ENCODE results near the gene JAML. TPM values are rescaled to one million over a fixed set of nuclear protein-coding genes. Genes with fewer than 3 reads are reported as not detected.
A peak's percentile ranks its signal among the peaks of the same experiment; 100 is the strongest.

Gene JAML
- total and polyA plus RNA-seq, 2 of the 13 experiments (the other 11 are each of a cell fraction or from before 2014, with no cell fraction given), result 2.0 to 3.3 TPM

DNA sequence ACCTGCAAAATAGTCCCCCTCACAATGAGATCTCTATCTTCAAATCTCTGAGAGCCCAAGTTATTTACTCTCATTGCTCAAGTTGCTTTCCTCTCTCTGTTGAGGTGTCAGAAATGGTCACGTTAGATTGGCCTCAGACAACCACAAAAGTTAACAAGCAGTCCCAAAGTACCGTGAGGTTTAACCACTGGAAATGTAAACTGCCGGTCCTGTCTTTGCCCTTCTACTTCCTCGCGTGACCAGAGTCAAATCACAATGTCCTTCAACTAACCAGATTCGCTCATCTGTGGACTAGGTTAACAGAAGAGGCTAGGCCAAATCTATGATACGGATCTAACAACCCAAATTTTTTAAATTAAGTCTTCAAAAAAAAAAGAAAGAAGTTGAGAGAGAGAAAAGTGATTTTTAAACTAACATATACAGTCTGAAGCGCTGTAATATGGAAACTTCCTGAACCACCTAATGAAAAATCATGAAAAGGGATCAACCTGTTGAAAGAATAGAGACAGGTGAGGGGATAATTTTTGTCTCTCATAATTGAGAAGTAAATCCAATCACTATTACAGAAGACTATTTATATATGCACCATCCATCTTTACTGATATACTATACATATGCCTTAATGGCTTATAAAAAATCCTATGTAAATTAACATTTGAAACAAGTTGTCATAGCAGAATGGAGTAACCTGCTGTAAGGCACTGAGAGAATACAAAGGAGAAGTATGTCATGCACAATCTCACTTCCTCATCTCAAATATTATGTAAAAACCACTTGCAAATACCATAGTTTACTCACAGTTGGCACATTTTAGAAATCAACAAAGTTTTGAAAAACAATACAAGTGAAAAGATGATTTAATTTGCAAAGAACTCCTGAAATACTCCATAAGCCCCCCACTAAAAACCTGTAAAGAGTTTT lies 3.3 kb upstream of the JAML start:
- H3K9ac ChIP-seq (ENCODE audit: insufficient read depth, low read depth, low read length), result no peak overlapping the region
- H2AFZ ChIP-seq (ENCODE audit: low read length), result no peak overlapping the region
- peaks cover 0 to 15% of the 10 kb centered on the region in 2 experiments; a peak in 3 of 5 replicates for H3K36me3 ChIP-seq (replicated peaks in 1 of 2; ENCODE audit: control insufficient read depth in 1 of 2, insufficient read depth in 2 of 2, low read length in 2 of 2)
- no peak for ATAC-seq
- WGBS (ENCODE audit: low lambda C conversion rate), result 95% methylated on average over 8 of the region's 8 CpGs
- no TSS peak for BruUV-seq (replicated peaks)
- TF ChIP-seq ZNF7 (CRISPR knock-in tag; IDR thresholded peaks at IDR 0.05) (0 out of 2 replicates have a peak, but pooled peaks have one; percentile 23), MAFF (IDR thresholded peaks at IDR 0.05; ENCODE audit: low read depth, low read length) (no peak)
- TF ChIP-seq, protein P1, sequence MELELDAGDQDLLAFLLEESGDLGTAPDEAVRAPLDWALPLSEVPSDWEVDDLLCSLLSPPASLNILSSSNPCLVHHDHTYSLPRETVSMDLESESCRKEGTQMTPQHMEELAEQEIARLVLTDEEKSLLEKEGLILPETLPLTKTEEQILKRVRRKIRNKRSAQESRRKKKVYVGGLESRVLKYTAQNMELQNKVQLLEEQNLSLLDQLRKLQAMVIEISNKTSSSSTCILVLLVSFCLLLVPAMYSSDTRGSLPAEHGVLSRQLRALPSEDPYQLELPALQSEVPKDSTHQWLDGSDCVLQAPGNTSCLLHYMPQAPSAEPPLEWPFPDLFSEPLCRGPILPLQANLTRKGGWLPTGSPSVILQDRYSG (CRISPR knock-in tag; IDR thresholded peaks at IDR 0.05), result no peak
- no peaks in the 10 kb centered on the region for H3K79me2 ChIP-seq (ENCODE audit: insufficient read depth, low read length)
- H3K4me2 ChIP-seq (ENCODE audit: low read depth, low read length), result no peak overlapping the region
- ChIA-PET CTCF (ENCODE audit: low intra/inter-chr PET ratio, low total read pairs) (no interaction called here), POLR2A (interaction anchor here (1.5 kb wide), 1 partner anchor 16 kb away, joined by 3 read pairs; no protein-coding TSS in a partner anchor)
- no peak overlapping the region for H3K27ac ChIP-seq (ENCODE audit: extremely low read length, insufficient read depth, low read length)
- DNase-seq (ENCODE audit: low spot score), result no peak
- FAIRE-seq, result no peak
- H4K20me1 ChIP-seq (ENCODE audit: insufficient read depth, low read length), result no peaks in the 10 kb centered on the region
- H3K4me1 ChIP-seq (ENCODE audit: insufficient read depth, low read length), result 0 out of 2 replicates have a peak, but pooled peaks cover 2% of the 10 kb centered on the region
- in situ Hi-C loops (cut with HindIII; ENCODE audit: extremely low pct_ligation_motif_present, low pct_unique_long_range_greater_than_20kb), result no loop called here
- H3K27me3 ChIP-seq (ENCODE audit: control insufficient read depth in 1 of 2, insufficient read depth in 2 of 2, low read length in 2 of 2), result no peaks in the 10 kb centered on the region
- H3K9me3 ChIP-seq (ENCODE audit: low read length), result no peaks in the 10 kb centered on the region
- intact Hi-C loops (cut with micrococcal nuclease; ENCODE audit: unreplicated experiment), result no loop called here
- H3K4me3 ChIP-seq (replicated peaks in 1 of 3; ENCODE audit: insufficient read depth in 1 of 3, low read depth in 2 of 3, low read length in 3 of 3), result no peak overlapping the region

DNA sequence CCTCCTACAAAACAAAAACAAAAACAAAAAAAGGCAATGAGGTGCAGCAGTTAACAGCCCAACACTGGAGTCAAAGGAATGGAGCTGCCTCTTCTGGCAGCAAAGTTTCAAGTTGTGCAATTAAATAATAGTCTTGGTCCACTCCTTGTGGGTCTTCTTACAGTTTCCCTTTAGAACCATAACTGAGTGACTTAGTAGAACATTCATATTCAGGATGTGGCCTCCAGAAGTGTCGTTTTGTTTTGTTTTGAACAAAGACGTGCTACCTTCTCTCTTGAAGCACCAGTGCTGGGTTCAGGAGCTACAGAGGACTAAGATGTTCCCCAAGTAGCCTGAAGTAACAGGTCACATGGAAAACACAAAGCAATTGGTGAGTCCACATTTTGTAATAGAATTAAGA lies 2.0 kb upstream of the JAML start:
- Histone ChIP-seq H3K4me2 (ENCODE audit: low read depth, low read length) (no peak overlapping the region), H3K79me2 (ENCODE audit: insufficient read depth, low read length) (no peaks in the 10 kb centered on the region), H3K27ac (ENCODE audit: extremely low read length, insufficient read depth, low read length) (no peak overlapping the region), H3K4me1 (ENCODE audit: insufficient read depth, low read length) (no peaks in the 10 kb centered on the region), H3K36me3 (replicated peaks in 1 of 2; ENCODE audit: control insufficient read depth in 1 of 2, insufficient read depth in 2 of 2, low read length in 2 of 2) (peaks cover 0 to 6% of the 10 kb centered on the region in 2 experiments; a peak in 3 of 5 replicates), H3K9ac (ENCODE audit: insufficient read depth, low read depth, low read length) (no peak overlapping the region), H3K27me3 (ENCODE audit: control insufficient read depth in 1 of 2, insufficient read depth in 2 of 2, low read length in 2 of 2) (no peaks in the 10 kb centered on the region), H4K20me1 (ENCODE audit: insufficient read depth, low read length) (no peaks in the 10 kb centered on the region), H2AFZ (ENCODE audit: low read length) (no peak overlapping the region), H3K4me3 (replicated peaks in 1 of 3; ENCODE audit: insufficient read depth in 1 of 3, low read depth in 2 of 3, low read length in 3 of 3) (no peak overlapping the region), H3K9me3 (ENCODE audit: low read length) (no peaks in the 10 kb centered on the region)
- ATAC-seq (no peak), FAIRE-seq (no peak), DNase-seq (ENCODE audit: low spot score) (no peak)
- BruUV-seq (replicated peaks), result no TSS peak
- CTCF ChIA-PET (ENCODE audit: low intra/inter-chr PET ratio, low total read pairs), result no interaction called here
- POLR2A ChIA-PET, result interaction anchor here (1.5 kb wide), 1 partner anchor 15 kb away, joined by 3 read pairs; no protein-coding TSS in a partner anchor
- in situ Hi-C loops (cut with HindIII; ENCODE audit: extremely low pct_ligation_motif_present, low pct_unique_long_range_greater_than_20kb) (no loop called here), intact Hi-C loops (cut with micrococcal nuclease; ENCODE audit: unreplicated experiment) (no loop called here)
- 84% methylated on average over 2 of the region's 2 CpGs for WGBS (ENCODE audit: low lambda C conversion rate)
- no peak for TF ChIP-seq ZNF280D (CRISPR knock-in tag; IDR thresholded peaks at IDR 0.05)
- TF ChIP-seq ELK4 (CRISPR knock-in tag; IDR thresholded peaks at IDR 0.05; ENCODE audit: borderline replicate concordance), result no peak
- no peak for TF ChIP-seq ZNF800 (CRISPR knock-in tag; IDR thresholded peaks at IDR 0.05)
- TF ChIP-seq BRCA1 (CRISPR knock-in tag; IDR thresholded peaks at IDR 0.05), result no peak
- TF ChIP-seq NRL (CRISPR knock-in tag; IDR thresholded peaks at IDR 0.05; ENCODE audit: borderline replicate concordance), result no peak
- TF ChIP-seq RBFOX2 (IDR thresholded peaks at IDR 0.05; ENCODE audit: low read depth, low read length), result no peak
